ENCODE data around the gene PSMC3. TPM values are rescaled to one million over a fixed set of nuclear protein-coding genes. Genes with fewer than 3 reads are reported as not detected.
A peak's percentile ranks its signal among the peaks of the same experiment; 100 is the strongest.

Gene PSMC3
- total and polyA plus RNA-seq, 5 experiments from 2014 or later = 58.4 to 106 (median 91.5) TPM

DNA sequence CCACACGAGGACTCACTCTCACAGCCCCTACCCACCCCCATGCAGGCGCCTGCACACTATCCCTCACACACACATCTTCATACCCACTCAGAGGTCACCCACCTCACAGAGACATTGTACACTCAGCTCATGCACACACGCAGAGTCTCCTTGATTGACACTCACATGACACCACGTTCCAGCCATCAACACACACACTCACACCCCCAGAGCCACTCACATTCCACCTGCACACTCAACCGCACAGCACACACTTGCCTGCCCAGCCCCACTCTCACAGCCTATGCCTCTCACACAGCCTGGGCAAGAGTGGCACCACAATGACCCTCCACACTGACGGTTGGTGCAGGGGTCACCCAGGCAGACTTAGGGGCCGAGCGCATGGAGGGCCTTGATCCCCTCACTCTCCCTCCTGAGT is 50.1 kb downstream of the PSMC3 start:
- no peaks in the 10 kb centered on the region for H3K36me3 Mint-ChIP-seq
- H3K4me3 Mint-ChIP-seq = peak overlapping the region in 2 of 10 donors; percentile 13 to 79
- ATAC-seq = no peak
- H3K27me3 Mint-ChIP-seq = no peaks in the 10 kb centered on the region
- H3K4me1 Mint-ChIP-seq = peaks cover 0 to 18% (median 3%) of the 10 kb centered on the region in 4 donors
- DNase-seq = no peak
- POLR2A ChIA-PET = interaction anchor here (1.5 to 5.0 kb wide), 2 partner anchors 29 to 32 kb away, joined by 3 to 57 read pairs; partner anchors contain the start of gene SLC39A13
- H3K9me3 Mint-ChIP-seq = no peaks in the 10 kb centered on the region
- H3K27ac Mint-ChIP-seq = peak overlapping the region in 3 of 10 donors; percentile 4 to 84 (median 51)

DNA sequence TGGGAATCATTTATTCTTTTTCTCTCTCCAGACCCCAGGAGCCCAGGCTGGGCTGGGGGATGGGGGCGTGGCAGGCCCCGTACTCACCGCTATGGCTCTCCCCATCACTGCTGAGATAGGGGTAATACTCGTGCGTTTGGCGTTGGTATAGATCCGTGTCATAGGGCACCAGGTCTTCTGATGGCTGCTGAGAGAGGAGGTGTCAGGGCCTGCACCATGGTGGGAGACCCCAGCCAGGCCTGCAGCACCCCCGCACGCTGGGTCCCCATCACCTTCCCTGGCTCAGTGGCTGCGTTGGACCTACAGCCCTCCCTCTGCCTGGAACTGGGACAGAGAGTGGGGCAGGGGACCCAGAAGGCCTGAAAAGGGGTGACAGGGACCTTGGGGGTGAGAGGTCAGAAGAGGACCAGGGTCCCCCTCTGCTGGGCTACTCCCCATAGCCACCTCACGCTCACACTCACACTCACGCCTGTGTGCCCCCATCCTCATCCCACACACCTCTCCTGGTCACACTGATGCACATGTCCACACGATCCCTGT is 50.6 kb downstream of the PSMC3 start:
- H3K4me1 Mint-ChIP-seq = peaks cover 0 to 16% (median 3%) of the 10 kb centered on the region in 4 donors
- no peaks in the 10 kb centered on the region for H3K27me3 Mint-ChIP-seq
- POLR2A ChIA-PET = interaction anchor here (2.6 to 5.0 kb wide), 3 partner anchors 14 to 33 kb away, joined by 23 to 57 read pairs (median 26); partner anchors contain the start of gene SLC39A13
- DNase-seq (no peak), ATAC-seq (no peak)
- H3K27ac Mint-ChIP-seq = peak overlapping the region in 3 of 10 donors; percentile 4 to 84 (median 51)
- H3K4me3 Mint-ChIP-seq = peak overlapping the region in 1 of 10 donors; percentile 79
- H3K36me3 Mint-ChIP-seq = no peaks in the 10 kb centered on the region
- no peaks in the 10 kb centered on the region for H3K9me3 Mint-ChIP-seq

DNA sequence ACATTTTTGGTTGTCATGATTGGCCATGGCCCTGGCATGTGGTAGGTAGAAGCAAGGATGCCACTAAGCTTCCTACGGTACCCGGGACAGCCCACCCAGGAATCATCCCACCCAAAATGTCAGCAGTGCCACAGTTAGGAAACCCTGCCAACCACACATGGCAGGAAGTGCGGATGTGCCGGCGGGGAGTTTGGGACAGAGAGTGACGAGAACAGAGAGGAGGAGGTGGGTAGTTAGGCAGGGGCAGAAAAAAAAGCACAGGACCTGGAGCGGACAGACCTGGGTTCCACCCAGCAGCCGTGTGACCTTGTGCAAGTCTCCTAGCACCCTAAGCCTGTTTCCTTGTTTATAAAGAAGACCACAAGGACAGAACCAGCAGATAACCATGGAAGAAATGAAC is 51.2 kb downstream of the PSMC3 start:
- Mint-ChIP-seq H3K27me3 (no peaks in the 10 kb centered on the region), H3K4me1 (peaks cover 0 to 16% (median 3%) of the 10 kb centered on the region in 4 donors), H3K4me3 (peak overlapping the region in 1 of 10 donors; percentile 79), H3K36me3 (no peaks in the 10 kb centered on the region), H3K27ac (peak overlapping the region in 1 of 10 donors; percentile 48), H3K9me3 (no peaks in the 10 kb centered on the region)
- no peak for ATAC-seq
- DNase-seq = no peak
- POLR2A ChIA-PET = interaction anchor here (1.6 to 5.0 kb wide), 7 partner anchors 11 to 51 kb away, joined by 6 to 57 read pairs (median 23); partner anchors contain the start of genes PSMC3 and SLC39A13

DNA sequence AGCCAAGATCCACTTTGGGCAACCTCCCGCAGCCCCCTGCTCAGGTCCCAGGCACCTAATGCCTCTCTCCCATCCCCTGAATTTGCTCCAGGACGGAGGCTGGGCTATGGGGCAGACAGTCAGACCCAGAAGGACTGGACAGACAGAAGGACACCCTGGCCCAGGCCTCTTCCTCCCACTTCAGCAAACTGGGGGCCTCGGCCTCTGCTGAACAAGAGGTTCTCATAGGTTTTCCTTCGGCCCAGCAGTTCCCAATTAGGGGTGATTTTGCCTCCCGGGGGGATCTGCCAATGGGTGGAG is 51.6 kb downstream of the PSMC3 start:
- ATAC-seq = no peak
- Mint-ChIP-seq H3K4me1 (peaks cover 3 to 18% (median 4%) of the 10 kb centered on the region in 4 donors), H3K36me3 (no peaks in the 10 kb centered on the region), H3K27me3 (no peaks in the 10 kb centered on the region), H3K9me3 (no peaks in the 10 kb centered on the region), H3K4me3 (no peak overlapping the region), H3K27ac (peak overlapping the region in 1 of 10 donors; percentile 50)
- DNase-seq = no peak
- POLR2A ChIA-PET = interaction anchor here (0.6 to 5.0 kb wide), 11 partner anchors 10 to 177 kb away, joined by 3 to 57 read pairs (median 6); partner anchors contain the start of genes PSMC3 and SLC39A13

DNA sequence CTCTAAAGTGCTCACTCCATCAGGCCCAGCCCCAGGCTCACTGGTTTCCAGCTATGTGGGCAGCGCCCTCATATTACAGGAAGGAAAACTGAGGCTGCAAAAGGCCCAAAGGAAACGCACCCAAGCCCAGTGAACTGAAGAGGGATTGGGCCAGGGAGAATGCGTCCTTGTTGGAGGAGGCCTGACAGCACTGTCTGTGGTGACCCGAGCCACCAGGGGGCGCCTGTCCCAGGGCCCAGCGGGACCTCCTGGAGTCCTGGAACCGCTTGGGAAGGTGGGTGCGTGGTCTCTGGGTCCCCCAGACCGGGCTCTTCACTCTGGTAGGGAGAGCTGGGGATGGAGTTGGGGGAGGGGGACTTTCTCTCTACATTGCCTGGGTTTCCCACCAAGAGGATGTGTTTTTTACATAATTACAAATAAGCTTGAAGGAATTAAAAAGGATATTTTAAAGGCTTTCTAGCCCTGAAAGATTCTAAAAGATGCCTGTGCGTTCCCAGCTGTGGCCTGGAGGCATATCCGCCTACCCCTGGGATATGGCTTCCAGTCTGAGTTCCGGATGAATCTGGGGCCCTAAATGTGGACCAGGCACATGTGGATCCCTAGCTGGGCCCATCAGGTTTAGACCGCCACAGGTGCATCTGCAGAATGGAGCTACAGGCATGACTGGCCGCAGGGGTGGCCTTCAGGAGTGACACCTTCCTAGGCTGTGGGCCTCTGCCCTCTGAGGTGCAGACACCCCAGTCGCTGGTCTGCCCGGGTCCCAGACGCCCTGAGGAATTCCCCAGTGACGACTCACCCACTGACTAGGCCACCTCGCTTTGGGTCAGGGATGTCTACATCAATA is 52.1 kb downstream of the PSMC3 start:
- peak; percentile 96 to 99 for ATAC-seq

DNA sequence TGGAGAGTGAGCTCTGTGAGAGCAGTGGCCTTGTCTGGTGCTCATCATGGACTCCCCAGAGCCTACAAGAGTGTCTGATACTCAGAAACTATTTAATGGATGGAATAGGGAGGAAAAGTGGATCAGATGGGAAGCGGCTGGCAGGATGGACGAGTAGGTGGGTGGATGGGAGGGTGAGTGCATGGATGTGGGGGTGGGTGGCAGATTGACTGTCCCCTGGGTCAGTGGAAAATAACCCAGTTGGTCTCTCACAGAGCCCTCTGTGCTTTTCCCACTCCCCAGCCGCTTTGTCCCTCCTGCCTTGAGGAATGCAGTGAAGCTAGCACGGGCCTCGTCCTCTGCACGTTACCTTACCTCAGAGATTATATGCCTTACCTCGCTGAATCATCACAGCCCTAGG is 53.8 kb downstream of the PSMC3 start:
- POLR2A ChIA-PET = interaction anchor here (0.6 to 5.0 kb wide), 3 partner anchors 36 to 138 kb away, joined by 3 to 57 read pairs (median 3); partner anchors contain the start of gene SLC39A13

More for the DNA sequence above, 52.1 kb downstream of the PSMC3 start:
- Mint-ChIP-seq H3K36me3 (no peaks in the 10 kb centered on the region), H3K4me3 (no peak overlapping the region), H3K4me1 (peaks cover 4 to 23% (median 8%) of the 10 kb centered on the region in 4 donors), H3K27me3 (no peaks in the 10 kb centered on the region), H3K27ac (peak overlapping the region in 5 of 10 donors; percentile 13 to 72 (median 53)), H3K9me3 (no peaks in the 10 kb centered on the region)
- DNase-seq = peak; percentile 67 to 92 (median 84)
- POLR2A ChIA-PET = interaction anchor here (0.6 to 5.0 kb wide), 15 partner anchors 10 to 177 kb away, joined by 3 to 57 read pairs (median 6); partner anchors contain the start of genes PSMC3 and SLC39A13

DNA sequence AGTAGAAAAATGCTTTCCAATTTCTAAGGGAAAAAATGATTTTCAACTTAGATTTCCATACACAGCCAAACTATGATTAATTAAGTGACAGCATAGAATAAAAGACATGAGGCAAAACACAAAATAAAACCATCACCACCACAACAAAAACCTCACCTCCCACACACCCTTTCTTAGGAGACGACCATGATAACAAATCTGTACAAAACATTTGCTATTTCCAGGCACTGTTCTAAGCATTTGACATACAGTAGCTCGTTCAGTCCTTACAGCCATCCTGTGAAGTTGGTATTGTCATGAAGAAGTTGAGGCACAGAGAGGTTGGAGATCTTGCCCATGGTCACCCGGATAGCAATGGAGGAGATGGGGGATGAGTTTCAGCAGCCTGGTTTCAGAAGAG is 56.6 kb downstream of the PSMC3 start:
- no peaks in the 10 kb centered on the region for H3K36me3 Mint-ChIP-seq
- ATAC-seq (no peak), DNase-seq (no peak)
- no peaks in the 10 kb centered on the region for H3K9me3 Mint-ChIP-seq
- peaks cover 0 to 4% (median 2%) of the 10 kb centered on the region in 5 donors for H3K27me3 Mint-ChIP-seq
- H3K4me1 Mint-ChIP-seq = peaks cover 1 to 22% (median 7%) of the 10 kb centered on the region in 4 donors
- peak overlapping the region in 3 of 10 donors; percentile 5 to 34 (median 8) for H3K27ac Mint-ChIP-seq
- POLR2A ChIA-PET = interaction anchor here (0.6 kb wide), 1 partner anchor 175 kb away, joined by 3 read pairs; no protein-coding TSS in a partner anchor
- no peak overlapping the region for H3K4me3 Mint-ChIP-seq

More for the DNA sequence above, 53.8 kb downstream of the PSMC3 start:
- no peak for ATAC-seq
- H3K36me3 Mint-ChIP-seq = no peaks in the 10 kb centered on the region
- H3K9me3 Mint-ChIP-seq = no peaks in the 10 kb centered on the region
- peaks cover 4 to 19% (median 7%) of the 10 kb centered on the region in 4 donors for H3K4me1 Mint-ChIP-seq
- DNase-seq = no peak
- H3K27me3 Mint-ChIP-seq = no peaks in the 10 kb centered on the region
- peak overlapping the region in 1 of 10 donors; percentile 27 for H3K27ac Mint-ChIP-seq
- no peak overlapping the region for H3K4me3 Mint-ChIP-seq

Small RNAs within 50 kb of the gene (microRNA-seq; reads per million reads assigned to microRNA genes)
- gene MIR4487 (ENCODE audit: borderline microRNAs expressed) = not detected

Other genes starting within 250 kb of the PSMC3 start
- gene ARFGAP2, start 249.6 kb downstream of the PSMC3 start, total RNA-seq = 100 to 1,000 TPM; 166 to 172 TPM
- gene ARFGAP2, start 249.6 kb downstream of the PSMC3 start, polyA plus RNA-seq = 100 to 1,000 TPM in 2 of 3 donors, 10 to 100 TPM in 1; 97.8 to 111 (median 108) TPM
- gene PACSIN3, start 240.0 kb downstream of the PSMC3 start, total RNA-seq = under 1 TPM in 1 of 2 experiments, not detected in 1; 0.80 TPM
- under 1 TPM in 1 of 3 donors, not detected in 2; 0.25 TPM for gene PACSIN3, start 240.0 kb downstream of the PSMC3 start, polyA plus RNA-seq
- 100 to 1,000 TPM in 1 of 2 experiments, 10 to 100 TPM in 1; 98.9 to 101 TPM for gene DDB2, start 211.5 kb downstream of the PSMC3 start, total RNA-seq
- gene DDB2, start 211.5 kb downstream of the PSMC3 start, polyA plus RNA-seq = 10 to 100 TPM; 20.7 to 25.4 (median 24.4) TPM
- gene ACP2, start 177.6 kb downstream of the PSMC3 start, total RNA-seq = 10 to 100 TPM; 25.8 to 27.8 TPM
- 1 to 10 TPM; 4.4 to 10.0 (median 8.0) TPM for gene ACP2, start 177.6 kb downstream of the PSMC3 start, polyA plus RNA-seq
- gene NR1H3, start 168.4 kb downstream of the PSMC3 start, total RNA-seq = 10 to 100 TPM; 13.7 to 20.3 TPM
- gene NR1H3, start 168.4 kb downstream of the PSMC3 start, polyA plus RNA-seq = 1 to 10 TPM; 3.4 to 7.2 (median 4.5) TPM
- 100 to 1,000 TPM; 121 to 127 TPM for gene MADD, start 156.3 kb downstream of the PSMC3 start, total RNA-seq
- 10 to 100 TPM; 15.2 to 22.1 (median 17.7) TPM for gene MADD, start 156.3 kb downstream of the PSMC3 start, polyA plus RNA-seq
- gene MYBPC3, start 73.7 kb downstream of the PSMC3 start, total RNA-seq = under 1 TPM in 1 of 2 experiments, not detected in 1; 0.16 TPM
- not detected for gene MYBPC3, start 73.7 kb downstream of the PSMC3 start, polyA plus RNA-seq
- 1 to 10 TPM; 3.4 to 4.7 TPM for gene SPI1, start 47.9 kb downstream of the PSMC3 start, total RNA-seq
- gene SPI1, start 47.9 kb downstream of the PSMC3 start, polyA plus RNA-seq = not detected
- gene SLC39A13, start 17.8 kb downstream of the PSMC3 start, total RNA-seq = 10 to 100 TPM; 63.2 to 63.9 TPM
- gene SLC39A13, start 17.8 kb downstream of the PSMC3 start, polyA plus RNA-seq = 10 to 100 TPM; 23.8 to 41.9 (median 24.4) TPM
- 1 to 10 TPM; 1.3 to 1.5 TPM for gene RAPSN, start 22.7 kb upstream of the PSMC3 start, total RNA-seq
- gene RAPSN, start 22.7 kb upstream of the PSMC3 start, polyA plus RNA-seq = not detected
- gene CELF1, start 126.7 kb upstream of the PSMC3 start, total RNA-seq = 100 to 1,000 TPM; 133 to 138 TPM
- gene CELF1, start 126.7 kb upstream of the PSMC3 start, polyA plus RNA-seq = 10 to 100 TPM; 45.3 to 79.3 (median 55.3) TPM
- gene PTPMT1, start 139.2 kb upstream of the PSMC3 start, total RNA-seq = 10 to 100 TPM; 19.1 to 22.2 TPM
- gene PTPMT1, start 139.2 kb upstream of the PSMC3 start, polyA plus RNA-seq = 10 to 100 TPM; 58.7 to 73.3 (median 71.0) TPM
- 10 to 100 TPM; 26.1 to 29.1 TPM for gene KBTBD4, start 152.5 kb upstream of the PSMC3 start, total RNA-seq
- 10 to 100 TPM; 44.3 to 45.1 (median 44.3) TPM for gene KBTBD4, start 152.5 kb upstream of the PSMC3 start, polyA plus RNA-seq
- 100 to 1,000 TPM; 100 to 106 TPM for gene NDUFS3, start 152.6 kb upstream of the PSMC3 start, total RNA-seq
- 100 to 1,000 TPM in 2 of 3 donors, 10 to 100 TPM in 1; 92.0 to 109 (median 101) TPM for gene NDUFS3, start 152.6 kb upstream of the PSMC3 start, polyA plus RNA-seq
- under 1 TPM in 1 of 2 experiments, not detected in 1; 0.26 TPM for gene FAM180B, start 160.2 kb upstream of the PSMC3 start, total RNA-seq
- not detected for gene FAM180B, start 160.2 kb upstream of the PSMC3 start, polyA plus RNA-seq
- gene C1QTNF4, start 168.0 kb upstream of the PSMC3 start, total RNA-seq = 1 to 10 TPM in 1 of 2 experiments, under 1 TPM in 1; 0.91 to 1.2 TPM
- under 1 TPM in 1 of 3 donors, not detected in 2; 0.22 TPM for gene C1QTNF4, start 168.0 kb upstream of the PSMC3 start, polyA plus RNA-seq
- gene MTCH2, start 216.1 kb upstream of the PSMC3 start, total RNA-seq = 10 to 100 TPM; 21.7 to 22.9 TPM
- 10 to 100 TPM; 54.2 to 67.0 (median 62.3) TPM for gene MTCH2, start 216.1 kb upstream of the PSMC3 start, polyA plus RNA-seq

Data from naive thymus-derived CD8-positive, alpha-beta T cell (primary cell).